Measurements from ENCODE around the gene KCNJ4.

Gene KCNJ4

GRCh38 chr22:38455076-38455529 is at the start of gene KCNJ4:
Gene KCNJ4, minus strand, starts transcription at chr22:38455199. Its CDS starts 27,067 bp downstream, at chr22:38428132.
- H3K4me3 ChIP-seq (ENCODE audit: control insufficient read depth, low read depth, low read length), result no peak within 1 kb of the TSS
- TF ChIP-seq CTCF (conservative IDR thresholded peaks at IDR 0.05; ENCODE audit: control insufficient read depth, insufficient read depth, low read depth, low read length), result no peak
- DNase-seq (ENCODE audit: low read depth), result no peak

DNA sequence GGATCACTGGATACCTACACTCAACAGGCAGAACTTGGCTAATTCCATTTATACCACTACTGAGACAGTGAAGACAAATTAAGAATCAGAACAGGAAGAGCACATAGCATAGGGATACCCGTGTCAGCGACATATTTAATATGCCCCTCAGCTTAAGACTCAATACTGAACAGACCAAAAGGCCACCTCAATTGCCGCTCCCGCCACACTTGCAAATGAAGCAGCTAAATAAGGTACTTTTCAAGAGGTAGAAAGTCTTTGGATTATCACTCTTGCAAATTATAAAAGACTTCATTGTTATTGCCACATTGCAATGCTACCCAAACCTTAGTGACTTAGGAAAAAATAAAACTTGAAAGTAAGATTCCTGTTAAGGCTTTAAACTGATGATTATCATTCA is 48.0 kb upstream of the KCNJ4 start:
- no peak for DNase-seq (ENCODE audit: low read depth)
- H3K4me3 ChIP-seq (ENCODE audit: control insufficient read depth, low read depth, low read length), result peak overlapping the region; percentile 94
- no peak for TF ChIP-seq CTCF (conservative IDR thresholded peaks at IDR 0.05; ENCODE audit: control insufficient read depth, insufficient read depth, low read depth, low read length)

DNA sequence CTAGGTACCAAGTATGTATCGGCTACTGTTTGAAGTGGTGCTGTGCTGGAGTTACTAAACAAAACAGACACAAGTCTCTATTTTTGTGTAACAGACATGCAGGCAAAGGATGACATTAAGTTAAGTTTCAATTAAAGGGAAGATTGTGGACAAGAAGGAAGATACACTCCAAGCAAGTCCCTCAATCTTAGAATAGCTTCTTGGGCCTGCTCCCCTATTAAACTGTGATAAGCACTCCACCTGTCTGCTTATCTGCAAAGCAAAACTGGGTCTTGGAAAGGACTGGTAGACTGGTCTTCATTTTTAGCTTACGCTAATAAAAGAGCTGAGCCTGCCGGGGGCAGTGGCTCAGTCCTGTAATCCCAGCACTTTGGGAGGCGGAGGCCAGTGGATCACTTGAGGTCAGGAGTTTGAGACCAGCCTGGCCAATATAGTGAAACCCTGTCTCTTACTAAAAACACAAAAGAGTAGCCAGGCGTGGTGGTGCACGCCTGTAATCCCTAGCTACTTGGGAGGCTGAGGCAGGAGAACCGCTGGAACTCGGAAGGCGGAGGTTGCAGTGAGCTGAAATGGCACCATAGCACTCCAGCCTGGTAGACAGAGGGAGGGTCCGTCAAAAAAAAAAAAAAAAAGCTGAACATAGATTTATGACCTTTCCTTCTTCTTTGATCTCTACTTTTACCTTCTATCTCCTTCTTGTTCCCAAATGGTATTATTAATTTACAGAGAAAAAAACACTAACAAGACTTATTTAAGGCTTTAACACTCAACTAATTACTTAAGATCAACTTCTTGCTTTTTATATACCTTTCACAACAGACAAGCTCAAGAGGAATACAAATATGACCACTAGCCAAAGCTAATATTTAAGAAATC is 47.0 kb upstream of the KCNJ4 start:
- H3K4me3 ChIP-seq (ENCODE audit: control insufficient read depth, low read depth, low read length), result no peak overlapping the region
- TF ChIP-seq CTCF (conservative IDR thresholded peaks at IDR 0.05; ENCODE audit: control insufficient read depth, insufficient read depth, low read depth, low read length), result no peak
- DNase-seq (ENCODE audit: low read depth), result no peak

DNA sequence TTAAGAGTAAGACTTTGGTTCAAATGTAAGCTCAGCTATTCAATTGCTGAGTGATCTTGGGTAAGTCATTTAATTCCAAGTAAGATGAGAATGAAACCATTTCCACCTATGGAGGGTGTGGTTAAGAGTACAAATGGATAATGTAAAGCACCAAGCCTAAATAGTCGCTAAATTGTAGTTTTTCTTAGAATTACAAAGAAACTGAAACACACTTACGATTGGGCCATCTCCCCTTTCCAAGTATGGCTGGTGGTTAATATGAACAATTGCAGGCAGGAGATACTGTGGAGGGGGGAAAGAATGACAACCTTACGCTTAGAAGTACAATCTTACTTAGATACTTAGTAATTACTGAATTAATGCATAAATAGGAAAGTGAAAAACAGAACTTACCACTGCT is 42.9 kb upstream of the KCNJ4 start:
- H3K4me3 ChIP-seq (ENCODE audit: control insufficient read depth, low read depth, low read length), result no peak overlapping the region
- no peak for DNase-seq (ENCODE audit: low read depth)
- TF ChIP-seq CTCF (conservative IDR thresholded peaks at IDR 0.05; ENCODE audit: control insufficient read depth, insufficient read depth, low read depth, low read length), result no peak

DNA sequence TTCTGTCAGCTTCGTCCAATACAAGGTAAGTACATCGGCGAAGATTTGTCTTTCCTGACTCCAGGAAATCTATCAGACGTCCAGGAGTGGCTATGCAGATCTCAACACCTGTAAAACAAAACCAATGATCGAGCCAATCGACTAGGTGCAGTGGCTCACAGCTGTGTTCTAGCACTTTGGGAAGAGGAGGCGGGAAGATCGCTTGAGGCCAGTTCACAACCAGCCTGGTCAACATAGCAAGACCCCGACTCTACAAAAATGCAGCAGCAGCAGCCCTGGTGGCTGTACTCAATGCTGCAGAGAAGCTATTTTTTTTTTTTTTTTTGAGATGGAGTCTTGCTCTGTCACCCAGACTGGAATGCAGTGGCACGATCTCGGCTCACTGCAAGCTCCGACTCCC is 39.9 kb upstream of the KCNJ4 start:
- DNase-seq (ENCODE audit: low read depth), result no peak
- H3K4me3 ChIP-seq (ENCODE audit: control insufficient read depth, low read depth, low read length), result no peak overlapping the region
- TF ChIP-seq CTCF (conservative IDR thresholded peaks at IDR 0.05; ENCODE audit: control insufficient read depth, insufficient read depth, low read depth, low read length), result no peak

DNA sequence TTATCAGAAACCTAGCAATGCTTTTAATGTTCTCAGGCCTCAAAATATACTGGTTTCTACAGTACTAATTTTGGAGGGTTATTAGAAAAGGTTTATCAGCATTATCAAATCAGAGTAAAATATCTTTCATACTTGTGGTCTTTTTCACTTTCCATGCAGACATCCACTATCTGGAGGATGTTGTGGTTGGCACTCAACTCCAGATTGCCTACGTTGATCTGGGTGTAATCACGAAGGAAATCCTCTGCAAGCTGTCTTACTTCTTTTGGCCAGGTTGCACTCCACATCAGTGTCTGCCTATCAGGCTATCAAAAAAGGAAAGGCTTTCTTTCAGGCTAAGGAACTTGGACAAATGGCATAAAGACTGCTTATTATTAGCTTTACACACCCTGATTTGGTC is 39.5 kb upstream of the KCNJ4 start:
- no peak for DNase-seq (ENCODE audit: low read depth)
- no peak overlapping the region for H3K4me3 ChIP-seq (ENCODE audit: control insufficient read depth, low read depth, low read length)

More for the DNA sequence above, 39.5 kb upstream of the KCNJ4 start:
- no peak for TF ChIP-seq CTCF (conservative IDR thresholded peaks at IDR 0.05; ENCODE audit: control insufficient read depth, insufficient read depth, low read depth, low read length)

Measured in fibroblast of mammary gland (primary cell).